DOHH2 (cell line): ENCODE results near the gene STUB1.

Experiments used
- H3F3A ChIP-seq: fragments of 200-600 bp; sonication (generic), shearing (Covaris generic); 2 replicates; pipeline ENCODE4 v1.6.0; 2016; ENCODE audit warnings: antibody characterized with exemption, mild to moderate bottlenecking; ENCODE audit not compliant: control insufficient read depth, insufficient read depth
- H3K27ac ChIP-seq: fragments of 200-600 bp; sonication (generic); 2 replicates; pipeline ENCODE4 v1.5.1; 2014; ENCODE audit warnings: low read depth, mild to moderate bottlenecking, low read length, moderate library complexity
- H3K27me3 ChIP-seq: fragments of 200-600 bp; sonication (generic); 2 replicates; pipeline ENCODE4 v1.6.1; 2014; ENCODE audit warnings: mild to moderate bottlenecking, low read length, mixed read lengths; ENCODE audit not compliant: control insufficient read depth
- H3K36me3 ChIP-seq: fragments of 200-600 bp; sonication (generic); 2 replicates; pipeline ENCODE4 v1.6.1; 2014; ENCODE audit warnings: mild to moderate bottlenecking, low read length, moderate library complexity, mixed read lengths; ENCODE audit not compliant: control insufficient read depth
- H3K4me1 ChIP-seq: fragments of 200-600 bp; sonication (generic); 2 replicates; pipeline ENCODE4 v1.6.1; 2014; ENCODE audit warnings: mild to moderate bottlenecking, low read length, mixed read lengths; ENCODE audit not compliant: control insufficient read depth
- H3K4me2 ChIP-seq: fragments of 200-600 bp; sonication (generic); 2 replicates; pipeline ENCODE4 v1.6.0; 2014; ENCODE audit warnings: mild to moderate bottlenecking, low read length, moderate library complexity
- H3K4me3 ChIP-seq: fragments of 200-600 bp; sonication (generic); 2 replicates; pipeline ENCODE4 v1.5.1; 2014; ENCODE audit warnings: mild to moderate bottlenecking, low read length, mixed read lengths
- H3K79me2 ChIP-seq: fragments of 200-600 bp; sonication (generic); 2 replicates; pipeline ENCODE4 v1.6.1; 2014; ENCODE audit warnings: mild to moderate bottlenecking, low read length, mixed read lengths; ENCODE audit not compliant: control insufficient read depth
- H3K9me2 ChIP-seq: fragments of 200-600 bp; sonication (generic); replicated peaks from 2 replicates; pipeline ENCODE4 v1.6.1; 2014; ENCODE audit warnings: mild to moderate bottlenecking, low read length, mixed read lengths; ENCODE audit not compliant: control insufficient read depth
- H3K9me3 ChIP-seq: fragments of 200-600 bp; sonication (generic); 2 replicates; pipeline ENCODE4 v1.6.1; 2014; ENCODE audit warnings: antibody characterized with exemption, low read length, mixed read lengths; ENCODE audit not compliant: control insufficient read depth, insufficient read depth
- H4K20me1 ChIP-seq: fragments of 200-600 bp; sonication (generic); 2 replicates; pipeline ENCODE4 v1.6.0; 2014; ENCODE audit warnings: low read depth, mild to moderate bottlenecking, antibody characterized with exemption, low read length, moderate library complexity; ENCODE audit not compliant: control insufficient read depth, insufficient read depth
- EZH2phosphoT487 ChIP-seq: fragments of 200-600 bp; sonication (generic); IDR thresholded peaks from 2 replicates; pipeline ENCODE4 v1.6.1; 2017; ENCODE audit warnings: borderline replicate concordance, mild to moderate bottlenecking, antibody characterized with exemption, low read length, moderate library complexity, mixed read lengths
- TF ChIP-seq, protein P1 (sequence below): fragments of 200-600 bp; sonication (generic); IDR thresholded peaks from one replicate; pipeline ENCODE4 v1.5.1; 2014; ENCODE audit warnings: antibody characterized with exemption, mild to moderate bottlenecking, low read depth, low read length; ENCODE audit not compliant: poor library complexity, severe bottlenecking

Gene STUB1

DNA sequence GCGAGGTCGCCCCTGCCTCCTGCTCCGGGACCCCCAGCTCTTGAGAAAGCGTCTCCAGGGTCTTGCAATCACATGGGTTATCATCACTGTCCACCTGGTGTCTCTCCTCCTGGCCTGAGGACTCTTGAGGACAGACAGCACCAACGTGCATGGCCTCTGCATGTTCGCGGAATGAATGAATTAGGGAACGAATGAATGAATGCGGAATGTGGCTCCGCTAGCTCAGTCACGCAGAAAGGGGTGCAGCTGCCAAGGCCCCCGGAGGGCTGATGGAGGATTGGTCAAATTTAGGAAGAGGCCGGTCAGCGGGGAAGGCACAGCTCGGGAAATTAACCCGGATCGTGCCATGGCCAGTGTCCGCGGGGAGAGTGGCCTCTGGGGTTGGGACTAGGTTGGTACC is 22.1 kb downstream of the STUB1 start:
- Histone ChIP-seq H3K36me3 (no peaks in the 10 kb centered on the region), H3K4me3 (no peak overlapping the region), H3K4me2 (no peak overlapping the region), H3K9me3 (no peaks in the 10 kb centered on the region), H3K27ac (no peak overlapping the region), H3K4me1 (no peaks in the 10 kb centered on the region), H4K20me1 (no peaks in the 10 kb centered on the region), H3K9me2 (no peaks in the 10 kb centered on the region), H3K27me3 (peaks cover 61% of the 10 kb centered on the region), H3K79me2 (no peaks in the 10 kb centered on the region), H3F3A (no peaks in the 10 kb centered on the region)
- no peak for TF ChIP-seq EZH2phosphoT487
- TF ChIP-seq, protein P1, sequence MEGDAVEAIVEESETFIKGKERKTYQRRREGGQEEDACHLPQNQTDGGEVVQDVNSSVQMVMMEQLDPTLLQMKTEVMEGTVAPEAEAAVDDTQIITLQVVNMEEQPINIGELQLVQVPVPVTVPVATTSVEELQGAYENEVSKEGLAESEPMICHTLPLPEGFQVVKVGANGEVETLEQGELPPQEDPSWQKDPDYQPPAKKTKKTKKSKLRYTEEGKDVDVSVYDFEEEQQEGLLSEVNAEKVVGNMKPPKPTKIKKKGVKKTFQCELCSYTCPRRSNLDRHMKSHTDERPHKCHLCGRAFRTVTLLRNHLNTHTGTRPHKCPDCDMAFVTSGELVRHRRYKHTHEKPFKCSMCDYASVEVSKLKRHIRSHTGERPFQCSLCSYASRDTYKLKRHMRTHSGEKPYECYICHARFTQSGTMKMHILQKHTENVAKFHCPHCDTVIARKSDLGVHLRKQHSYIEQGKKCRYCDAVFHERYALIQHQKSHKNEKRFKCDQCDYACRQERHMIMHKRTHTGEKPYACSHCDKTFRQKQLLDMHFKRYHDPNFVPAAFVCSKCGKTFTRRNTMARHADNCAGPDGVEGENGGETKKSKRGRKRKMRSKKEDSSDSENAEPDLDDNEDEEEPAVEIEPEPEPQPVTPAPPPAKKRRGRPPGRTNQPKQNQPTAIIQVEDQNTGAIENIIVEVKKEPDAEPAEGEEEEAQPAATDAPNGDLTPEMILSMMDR = no peak

DNA sequence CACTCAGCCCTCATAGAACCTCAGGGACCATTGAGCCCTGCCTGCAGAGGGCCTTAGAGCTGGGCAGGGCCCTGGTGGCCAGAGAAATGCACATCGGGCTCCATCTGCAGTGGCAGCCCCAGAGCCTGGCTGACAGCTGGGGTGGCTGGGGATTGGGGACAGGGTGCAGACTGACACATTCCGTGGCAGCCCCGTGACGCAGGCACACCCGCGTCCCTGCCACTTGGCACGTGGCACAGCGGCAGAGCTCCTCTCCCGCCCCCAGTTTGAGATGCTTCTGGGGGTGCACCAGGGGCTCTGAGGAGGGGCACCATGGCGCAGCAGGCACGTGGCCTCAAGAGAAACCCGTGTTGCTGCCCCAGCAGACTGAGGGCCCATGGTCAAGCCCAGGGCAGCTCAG is 23.2 kb downstream of the STUB1 start:
- Histone ChIP-seq H3K9me2 (no peaks in the 10 kb centered on the region), H3K9me3 (no peaks in the 10 kb centered on the region), H3K4me3 (no peak overlapping the region), H3K4me2 (no peak overlapping the region), H3K27me3 (peaks cover 62% of the 10 kb centered on the region), H3K79me2 (no peaks in the 10 kb centered on the region), H3F3A (no peaks in the 10 kb centered on the region), H3K27ac (no peak overlapping the region), H3K36me3 (no peaks in the 10 kb centered on the region), H4K20me1 (no peaks in the 10 kb centered on the region), H3K4me1 (no peaks in the 10 kb centered on the region)
- no peak for TF ChIP-seq EZH2phosphoT487
- TF ChIP-seq, protein P1 = no peak

DNA sequence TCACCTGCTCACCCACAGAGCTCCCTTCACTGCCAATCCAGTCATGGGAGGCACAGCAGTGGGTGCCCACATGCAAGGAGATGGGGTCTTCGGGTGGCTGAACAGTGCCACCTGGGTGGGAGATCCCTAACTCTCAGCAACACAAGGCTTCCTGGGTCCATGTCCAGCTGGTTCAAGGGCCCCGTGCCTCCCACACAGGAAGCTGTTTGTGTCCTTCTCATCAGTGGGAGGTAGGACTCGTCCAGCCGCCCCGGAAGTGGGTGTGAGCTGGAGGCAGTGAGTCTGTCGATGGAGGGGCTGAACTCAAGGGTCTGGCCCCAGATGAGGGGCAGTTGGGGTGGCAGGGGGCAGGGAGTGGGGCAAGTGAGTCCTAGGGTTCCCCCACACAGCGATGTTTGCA is 23.8 kb downstream of the STUB1 start:
- no peak overlapping the region for H3K27ac ChIP-seq
- peaks cover 65% of the 10 kb centered on the region for H3K27me3 ChIP-seq
- H3K4me1 ChIP-seq = no peaks in the 10 kb centered on the region
- no peaks in the 10 kb centered on the region for H4K20me1 ChIP-seq
- H3K9me2 ChIP-seq = no peaks in the 10 kb centered on the region
- H3K79me2 ChIP-seq = no peaks in the 10 kb centered on the region
- H3K36me3 ChIP-seq = no peaks in the 10 kb centered on the region
- TF ChIP-seq, protein P1 = no peak
- TF ChIP-seq EZH2phosphoT487 = no peak
- H3F3A ChIP-seq = no peaks in the 10 kb centered on the region
- H3K4me2 ChIP-seq = no peak overlapping the region
- no peaks in the 10 kb centered on the region for H3K9me3 ChIP-seq
- H3K4me3 ChIP-seq = no peak overlapping the region
